HG02973 (cell line): Measurements from ENCODE around the gene PRSS36.
"Not testable (repeated sequence)": the region's sequence is repeated elsewhere in the genome, so short reads cannot be mapped to it uniquely, and the experiment has no call there.

Experiments used
- ATAC-seq: cut with Tn5 transposase; IDR thresholded peaks from one replicate; pipeline ENCODE4 v1.9.1; 2021; ENCODE audit warnings: moderate library complexity; ENCODE audit not compliant: unreplicated experiment

Gene PRSS36

DNA sequence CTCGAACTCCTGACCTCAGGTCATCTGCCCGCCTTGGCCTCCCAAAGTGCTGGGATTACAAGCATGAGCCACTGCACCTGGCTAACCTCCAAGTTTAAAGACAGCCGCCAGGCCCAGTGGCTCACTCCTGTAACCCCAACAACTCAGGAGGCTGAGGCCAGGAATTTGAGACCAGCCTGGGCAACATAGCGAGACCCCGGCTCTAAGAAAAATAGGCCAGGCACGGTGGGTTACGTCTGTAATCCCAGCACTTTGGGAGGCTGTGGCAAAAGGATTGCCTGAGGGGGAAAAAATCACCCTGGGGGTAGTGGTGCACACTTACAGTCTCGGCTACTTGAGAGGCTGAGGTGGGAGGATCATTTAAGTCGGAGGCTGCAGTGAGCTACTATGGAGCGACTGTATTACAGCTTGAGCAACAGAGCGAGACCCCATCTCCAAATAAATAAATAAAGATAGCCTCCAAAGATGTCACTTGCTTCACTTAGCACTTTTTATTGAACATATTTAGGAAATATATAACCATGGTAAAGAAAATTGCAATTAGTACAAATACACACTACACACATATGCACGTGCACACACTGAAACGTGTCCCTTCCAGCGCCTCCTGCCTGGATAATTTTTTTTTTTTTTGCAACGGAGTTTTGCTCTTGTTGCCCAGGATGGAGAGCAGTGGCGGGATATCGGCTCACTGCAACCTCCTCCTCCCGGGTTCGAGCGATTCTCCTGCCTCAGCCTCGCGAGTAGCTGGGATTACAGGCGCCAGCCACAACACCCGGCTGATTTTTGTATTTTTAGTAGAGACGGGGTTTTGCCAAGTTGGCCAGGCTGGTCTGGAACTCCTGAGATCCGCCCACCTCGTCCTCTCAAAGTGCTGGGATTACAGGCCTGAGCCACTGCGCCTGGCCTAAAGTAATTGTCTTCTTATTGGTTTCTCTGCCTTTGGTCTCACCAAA, 43.1 kb downstream of the PRSS36 start:
- no peak for ATAC-seq

GRCh38 chr16:31105677-31106213, 44.1 kb downstream of the PRSS36 start:
- no peak for ATAC-seq

- ATAC-seq = not testable (repeated sequence)
Measured at GRCh38 chr16:31100876-31101641, 48.8 kb downstream of the PRSS36 start.

- no peak for ATAC-seq
Measured at GRCh38 chr16:31099860-31100638, 49.8 kb downstream of the PRSS36 start.

GRCh38 chr16:31094424-31095120, 55.3 kb downstream of the PRSS36 start, which contains the start of gene VKORC1:
TSS of gene VKORC1 (minus strand) at chr16:31094797. CDS start at chr16:31094729, 68 bp downstream.
- ATAC-seq = peak; percentile 74

DNA sequence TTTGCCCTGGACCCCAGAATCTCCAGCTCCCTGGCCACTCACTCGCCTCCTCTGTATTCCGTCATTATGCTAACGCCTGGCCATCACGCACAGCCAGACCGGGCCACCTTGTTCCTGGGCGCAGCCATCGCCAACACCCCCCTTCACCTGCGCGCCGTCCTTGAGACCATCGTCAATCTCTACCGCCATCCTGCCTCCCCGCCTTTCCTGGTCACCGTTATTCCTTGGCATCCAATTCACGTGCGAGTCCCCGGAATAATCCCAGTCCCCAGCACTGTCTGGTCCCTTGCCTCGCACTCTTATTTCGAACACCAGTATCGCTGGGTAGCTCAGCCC, 55.8 kb downstream of the PRSS36 start:
- peak; percentile 11 for ATAC-seq

GRCh38 chr16:31093132-31093703, 56.6 kb downstream of the PRSS36 start:
- no peak for ATAC-seq

DNA sequence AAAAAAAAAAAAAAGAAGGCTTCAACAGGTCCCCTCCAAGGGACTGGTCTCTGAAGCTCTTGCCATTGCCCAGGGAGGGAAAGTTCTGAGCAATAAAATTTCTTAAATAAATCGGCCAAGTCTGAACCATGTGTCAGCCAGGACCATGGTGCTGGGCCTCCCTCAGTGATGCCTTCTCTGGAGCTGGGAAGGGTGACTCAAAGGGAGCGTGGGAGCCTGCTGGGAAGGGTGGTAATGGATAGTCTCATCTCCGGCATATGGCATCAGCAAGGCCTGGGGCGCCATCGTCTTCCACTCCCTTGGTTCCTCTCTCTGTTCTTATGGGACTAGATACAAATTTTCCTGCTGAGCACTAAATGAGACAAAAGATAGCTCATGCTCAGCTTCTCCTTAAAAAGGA, 57.5 kb downstream of the PRSS36 start:
- ATAC-seq = no peak

- no peak for ATAC-seq
Measured at GRCh38 chr16:31090540-31090939, 59.3 kb downstream of the PRSS36 start.

- ATAC-seq = no peak
Measured at GRCh38 chr16:31089199-31089598, 60.7 kb downstream of the PRSS36 start.
